Liver (tissue), 9 donors: Measurements from ENCODE around the gene BANK1. TPM values are rescaled to one million over a fixed set of nuclear protein-coding genes. Genes with fewer than 3 reads are reported as not detected.

Experiments used
- DNase-seq: peaks from one replicate; pipeline ENCODE4 v3.0.0-alpha.2; 2017; ENCODE audit warnings: low spot score
- H3K27ac ChIP-seq, 2 donors: one replicate each; pipeline ENCODE4 v1.7.0; 2013; ENCODE audit warnings: inconsistent platforms in 2 of 2, low read length in 2 of 2, control low read depth in 1 of 2, low read depth in 1 of 2, mild to moderate bottlenecking in 1 of 2
- H3K27me3 ChIP-seq, 4 donors: one replicate each; pipeline versions ENCODE4 v1.6.1 to v1.7.0; 2013; ENCODE audit warnings: low read length in 3 of 4, inconsistent platforms in 1 of 4, mild to moderate bottlenecking in 1 of 4, moderate library complexity in 1 of 4; ENCODE audit not compliant: control insufficient read depth in 4 of 4, insufficient read depth in 4 of 4
- H3K36me3 ChIP-seq, 4 donors: one replicate each; pipeline versions ENCODE4 v1.6.1 to v1.7.0; 2013; ENCODE audit warnings: low read length in 3 of 4, mild to moderate bottlenecking in 3 of 4, low read depth in 1 of 4, moderate library complexity in 1 of 4; ENCODE audit not compliant: control insufficient read depth in 4 of 4, insufficient read depth in 3 of 4
- H3K4me1 ChIP-seq, 4 donors: one replicate each; pipeline versions ENCODE4 v1.6.1 to v1.7.0; 2013; ENCODE audit warnings: low read length in 3 of 4, mild to moderate bottlenecking in 3 of 4, moderate library complexity in 1 of 4; ENCODE audit not compliant: control insufficient read depth in 4 of 4, insufficient read depth in 4 of 4
- H3K4me3 ChIP-seq, 3 donors: one replicate each; pipeline versions ENCODE4 v1.6.1 to v1.7.0; 2013; ENCODE audit warnings: low read length in 3 of 3, control low read depth in 1 of 3, low read depth in 1 of 3, mild to moderate bottlenecking in 1 of 3
- H3K9ac ChIP-seq, 2 donors: one replicate each; pipeline ENCODE4 v1.7.0; 2013; ENCODE audit warnings: low read length in 2 of 2, mild to moderate bottlenecking in 2 of 2, moderate library complexity in 2 of 2, control low read depth in 1 of 2, low read depth in 1 of 2
- H3K9me3 ChIP-seq, 4 donors: one replicate each; pipeline versions ENCODE4 v1.6.1 to v1.7.0; 2013; ENCODE audit warnings: low read length in 3 of 4; ENCODE audit not compliant: control insufficient read depth in 4 of 4
- ATF3 ChIP-seq: IDR thresholded peaks from 2 replicates; pipeline ENCODE4 v1.6.1; 2016; ENCODE audit warnings: antibody characterized with exemption
- EGR1 ChIP-seq, 2 donors: IDR thresholded peaks; 2 replicates each; pipeline ENCODE4 v1.6.1; 2016 to 2018; ENCODE audit warnings: antibody characterized with exemption in 2 of 2, low read depth in 2 of 2
- GABPA ChIP-seq, 2 donors: IDR thresholded peaks in 1 of 2; conservative IDR thresholded peaks in 1 of 2; 2 replicates each; pipeline ENCODE4 v1.6.1; 2016; ENCODE audit warnings: antibody characterized with exemption in 2 of 2, mild to moderate bottlenecking in 1 of 2, moderate library complexity in 1 of 2
- HNF4A ChIP-seq, 2 donors: conservative IDR thresholded peaks; 2 replicates each; pipeline ENCODE4 v1.6.1; 2016; ENCODE audit warnings: antibody characterized with exemption in 2 of 2, mild to moderate bottlenecking in 2 of 2
- HNF4G ChIP-seq: IDR thresholded peaks from 2 replicates; pipeline ENCODE4 v1.6.1; 2016; ENCODE audit warnings: antibody characterized with exemption
- MAX ChIP-seq: IDR thresholded peaks from 2 replicates; pipeline ENCODE4 v1.6.1; 2016; ENCODE audit warnings: antibody characterized with exemption
- REST ChIP-seq: IDR thresholded peaks from 2 replicates; pipeline ENCODE4 v1.6.1; 2016; ENCODE audit warnings: antibody characterized with exemption, mild to moderate bottlenecking
- RXRA ChIP-seq, 2 donors: IDR thresholded peaks; 2 replicates each; pipeline ENCODE4 v1.6.1; 2017 to 2018; ENCODE audit warnings: antibody characterized with exemption in 2 of 2, mild to moderate bottlenecking in 1 of 2
- YY1 ChIP-seq: IDR thresholded peaks from 2 replicates; pipeline ENCODE4 v1.6.1; 2016; ENCODE audit warnings: antibody characterized with exemption, mild to moderate bottlenecking
- WGBS: extraction: QIAGEN DNeasy Blood & Tissue Kit; methylation state at CpG from one replicate; pipeline ENCODE4 v1.1.7; 2013; 5-methylcytosine and 5-hydroxymethylcytosine counted together
- polyA plus RNA-seq, 2 donors: library from polyadenylated mRNA; stranded (reverse) in 1 of 2; unstranded in 1 of 2; fragments of 200-250 nt in 1 of 2; fragments of >200 nt in 1 of 2; fragmentation: Nextera tagmentation in 1 of 2; extraction: Ambion mirVana in 1 of 2; gene quantifications; one replicate each; pipeline versions ENCODE4 v1.2.1 to v1.2.3, GENCODE V29; 2013 to 2015
- total RNA-seq, 2 donors: library from RNA; depleted of rRNA; stranded (reverse); fragments of >200 nt; gene quantifications; one replicate each; pipeline ENCODE4 v1.2.3, GENCODE V29; 2014
- donor health status: healthy.
- donor health status: healthy.
- donor health status: healthy.
- donor health status: healthy.
- donor health status: healthy.

Gene BANK1
- total and polyA plus RNA-seq, 4 donors = 0.06 to 1.7 (median 0.35) TPM

- TF ChIP-seq MAX (no peak), HNF4A (conservative IDR thresholded peaks at IDR 0.05) (no peak)
Observed at GRCh38 chr4:101831816-101832215, 41.3 kb downstream of the BANK1 start (continued).

- Histone ChIP-seq H3K4me3 (no peak overlapping the region), H3K36me3 (no peaks in the 10 kb centered on the region), H3K27me3 (no peaks in the 10 kb centered on the region), H3K9me3 (no peaks in the 10 kb centered on the region), H3K9ac (no peak overlapping the region), H3K27ac (no peak overlapping the region), H3K4me1 (no peaks in the 10 kb centered on the region)
- TF ChIP-seq ATF3 (no peak), MAX (peak; percentile 27)
- WGBS = 68% methylated on average over 1 of the region's 1 CpG
- no peak for DNase-seq
Observed at GRCh38 chr4:101833480-101833879, 43.0 kb downstream of the BANK1 start.

GRCh38 chr4:101835121-101835904, 44.8 kb downstream of the BANK1 start:
- H3K27me3 ChIP-seq = no peaks in the 10 kb centered on the region
- no peak for DNase-seq
- no peak overlapping the region for H3K27ac ChIP-seq
- no peaks in the 10 kb centered on the region for H3K9me3 ChIP-seq
- H3K9ac ChIP-seq = no peak overlapping the region
- no peaks in the 10 kb centered on the region for H3K36me3 ChIP-seq
- WGBS = 56% methylated on average over 2 of the region's 2 CpGs
- H3K4me3 ChIP-seq = no peak overlapping the region
- TF ChIP-seq ATF3 = no peak
- no peak for TF ChIP-seq MAX
- no peak for TF ChIP-seq REST
- TF ChIP-seq EGR1 (IDR thresholded peaks at IDR 0.05; ENCODE audit: low read depth in 2 of 2) = no peak
- TF ChIP-seq HNF4A (conservative IDR thresholded peaks at IDR 0.05) = no peak
- TF ChIP-seq GABPA (IDR thresholded peaks at IDR 0.05 in 1 of 2, conservative IDR thresholded peaks at IDR 0.05 in 1 of 2) = no peak
- no peak for TF ChIP-seq RXRA (IDR thresholded peaks at IDR 0.05)
- no peak for TF ChIP-seq HNF4G
- no peak for TF ChIP-seq YY1
- H3K4me1 ChIP-seq = no peaks in the 10 kb centered on the region
